GM18907 (cell line): ENCODE data around the gene CHRM5.

Source experiments
- ATAC-seq: cut with Tn5 transposase; IDR thresholded peaks from one replicate; pipeline ENCODE4 v1.9.1; 2021; ENCODE audit warnings: mild to moderate bottlenecking, moderate library complexity; ENCODE audit not compliant: unreplicated experiment

CHRM5 gene

GRCh38 chr15:34084086-34084485, 115.8 kb downstream of the CHRM5 start:
- ATAC-seq = no peak

DNA sequence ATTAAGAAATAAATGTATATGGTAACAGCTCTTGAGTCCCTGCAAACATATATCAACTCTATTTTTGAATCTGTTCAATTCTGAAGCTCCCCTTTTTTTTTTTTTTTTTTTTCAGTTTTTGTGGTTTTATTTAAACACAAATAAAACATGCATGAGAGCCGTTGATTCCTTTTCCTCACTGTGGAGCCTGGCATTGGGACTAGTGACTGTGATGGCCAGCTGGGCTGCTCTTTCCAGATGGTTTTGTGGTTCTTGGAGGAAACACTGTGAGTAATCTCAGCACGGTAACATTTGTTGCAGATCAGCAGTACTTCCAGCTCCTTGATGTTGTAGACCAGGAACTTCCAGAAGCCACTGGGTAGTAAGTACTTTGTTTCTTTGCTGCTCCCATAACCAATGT, 117.4 kb downstream of the CHRM5 start:
- ATAC-seq = no peak

DNA sequence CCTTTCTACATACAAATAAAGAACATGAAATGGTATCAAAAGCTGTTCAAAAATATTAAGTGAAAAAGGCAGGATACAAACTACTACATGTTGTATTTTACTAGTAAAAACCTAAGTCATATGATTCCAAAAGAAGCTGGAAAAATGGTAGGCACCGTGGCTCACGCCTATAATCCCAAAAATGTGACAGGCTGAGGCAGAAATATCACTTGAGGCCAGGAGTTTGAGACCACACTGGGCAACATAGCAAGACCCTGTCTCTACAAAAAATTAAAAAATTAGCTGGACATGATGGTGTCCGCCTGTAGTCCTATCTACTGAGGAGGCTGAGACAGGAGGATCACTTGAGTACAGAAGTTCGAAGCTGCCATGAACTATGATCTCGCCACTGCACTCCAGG, 131.6 kb downstream of the CHRM5 start:
- ATAC-seq = no peak

- ATAC-seq = peak; percentile 97
Observed at GRCh38 chr15:34101366-34102174, 133.3 kb downstream of the CHRM5 start, which contains the start of the genes EMC7 and PGBD4. Gene EMC7 (minus strand): TSS chr15:34101862. CDS start chr15:34101839, 23 bp downstream. Gene PGBD4 (plus strand): TSS chr15:34102083. CDS start chr15:34102532, 449 bp downstream.

- no peak for ATAC-seq
Observed at GRCh38 chr15:34102175-34102925, 134.1 kb downstream of the CHRM5 start.

DNA sequence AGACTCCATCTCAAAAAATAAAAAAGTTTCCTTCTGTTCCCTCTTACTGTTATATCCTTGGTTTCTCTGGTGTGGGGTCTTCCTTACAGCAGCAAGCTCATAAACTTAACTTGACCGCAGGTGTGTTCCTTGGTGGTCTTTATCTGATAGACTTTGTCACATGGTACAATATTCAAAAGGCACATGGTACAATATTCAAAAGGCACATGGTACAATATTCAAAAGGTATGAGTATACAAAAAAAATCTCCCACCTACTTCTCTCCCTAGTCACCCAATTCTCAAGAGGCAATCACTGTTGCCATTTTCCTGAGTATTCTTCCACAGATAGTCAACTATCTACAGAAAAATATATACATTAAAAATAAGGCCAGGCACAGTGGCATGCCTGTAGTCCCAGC, 138.1 kb downstream of the CHRM5 start:
- ATAC-seq = no peak

- no peak for ATAC-seq
Observed at GRCh38 chr15:34107315-34107714, 139.0 kb downstream of the CHRM5 start.

DNA sequence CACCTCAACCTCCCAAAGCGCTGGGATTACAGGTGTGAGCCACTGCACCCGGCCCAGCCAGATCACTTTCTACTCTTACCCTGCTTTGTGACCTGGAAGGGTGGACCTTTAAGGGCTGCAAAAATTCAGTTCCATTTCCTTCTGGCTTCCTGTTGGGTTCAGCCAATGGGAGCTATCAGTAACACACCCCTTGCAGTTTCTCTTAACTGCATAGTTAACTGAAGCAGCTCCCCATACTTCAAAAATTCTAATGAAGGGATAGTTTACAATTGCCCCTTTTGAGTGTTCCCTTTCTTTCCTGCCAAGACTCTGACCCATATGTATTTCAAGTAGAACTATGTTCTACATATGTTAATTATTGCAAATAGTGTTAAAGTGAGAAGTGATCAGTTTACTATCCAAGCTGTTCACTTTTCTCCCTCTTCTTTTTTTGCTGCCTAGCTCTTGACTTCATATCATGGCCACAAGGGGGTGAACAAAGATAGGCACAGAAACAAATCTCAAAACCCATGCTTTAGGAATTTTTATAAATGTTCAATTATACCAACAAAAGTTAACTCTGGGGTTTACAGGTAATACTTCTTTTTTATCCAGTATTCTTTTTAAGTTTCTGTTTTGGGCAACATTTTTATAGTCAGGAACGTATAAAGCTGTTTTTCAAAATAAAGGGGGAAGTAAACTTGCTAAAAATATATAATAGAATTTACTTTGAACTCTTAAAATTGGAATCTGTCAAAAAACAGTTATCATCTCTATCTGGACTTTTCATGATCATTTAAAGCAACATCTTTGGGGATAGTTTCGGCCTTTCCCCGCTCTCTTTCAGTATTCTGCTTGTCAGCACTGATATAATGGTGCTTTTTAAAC, 141.7 kb downstream of the CHRM5 start:
- ATAC-seq = peak; percentile 51

DNA sequence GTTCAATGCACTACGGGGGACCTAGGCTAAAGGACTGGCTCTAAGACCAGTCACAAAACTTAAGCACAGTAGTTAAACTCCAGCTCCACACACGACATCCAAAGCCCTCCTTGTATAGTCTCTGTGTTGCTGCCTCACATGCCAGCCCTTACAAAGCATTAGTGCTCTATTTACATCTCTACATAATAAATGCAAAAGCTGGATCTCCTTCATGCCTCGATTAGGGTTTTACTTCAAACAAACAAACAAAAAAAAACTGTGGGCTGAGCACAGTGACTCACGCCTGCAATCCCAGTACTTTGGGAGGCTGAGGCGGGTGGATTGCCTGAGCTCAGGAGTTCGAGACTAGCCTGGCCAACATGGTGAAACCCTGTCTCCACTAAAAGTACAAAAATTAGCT, 143.2 kb downstream of the CHRM5 start:
- ATAC-seq = no peak

DNA sequence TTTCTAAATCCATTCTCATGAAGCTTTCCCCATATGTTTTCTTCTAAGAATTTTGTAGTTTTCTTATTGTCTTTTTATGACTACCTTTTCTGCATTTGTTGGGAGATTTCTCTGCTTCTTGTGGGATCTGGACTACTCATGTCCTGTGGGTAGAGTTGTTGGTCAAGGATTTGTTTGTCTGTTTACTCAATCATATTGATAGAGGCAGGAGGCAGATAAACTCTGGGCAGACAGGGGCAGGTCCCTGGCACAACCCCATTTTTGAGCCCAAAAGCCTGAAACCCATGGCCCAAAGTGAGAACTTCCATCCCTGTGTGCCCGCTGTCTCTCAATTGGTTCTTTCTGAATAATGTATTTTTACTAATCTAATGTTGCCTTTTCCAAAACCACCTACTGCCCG, 145.9 kb downstream of the CHRM5 start:
- ATAC-seq = no peak

GRCh38 chr15:34114739-34115138, 146.4 kb downstream of the CHRM5 start:
- ATAC-seq = no peak

DNA sequence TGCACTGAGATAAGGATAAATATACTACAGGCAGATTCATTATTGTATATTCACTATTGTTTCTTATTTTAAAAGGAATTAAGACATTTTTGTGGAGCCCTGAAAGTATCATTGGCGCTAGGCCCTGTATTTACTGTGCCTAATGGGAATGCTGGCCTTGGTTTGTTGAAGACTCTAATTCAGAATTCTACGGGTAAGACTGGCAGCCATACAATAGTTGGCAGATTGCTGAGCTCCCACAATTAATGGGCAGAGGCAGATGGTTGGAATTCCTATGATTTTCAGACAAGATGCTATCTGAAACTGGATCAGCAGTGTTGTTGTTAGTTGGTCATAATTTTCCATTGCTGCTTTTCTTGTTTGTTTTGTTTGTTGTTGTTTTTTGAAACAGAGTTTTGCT, 148.3 kb downstream of the CHRM5 start:
- ATAC-seq = no peak
